Measurements from ENCODE around the gene ATXN7. TPM values are rescaled to one million over a fixed set of nuclear protein-coding genes. Genes with fewer than 3 reads are reported as not detected.

ATXN7 gene
- polyA plus RNA-seq, 1 experiment: 10.7 TPM

DNA sequence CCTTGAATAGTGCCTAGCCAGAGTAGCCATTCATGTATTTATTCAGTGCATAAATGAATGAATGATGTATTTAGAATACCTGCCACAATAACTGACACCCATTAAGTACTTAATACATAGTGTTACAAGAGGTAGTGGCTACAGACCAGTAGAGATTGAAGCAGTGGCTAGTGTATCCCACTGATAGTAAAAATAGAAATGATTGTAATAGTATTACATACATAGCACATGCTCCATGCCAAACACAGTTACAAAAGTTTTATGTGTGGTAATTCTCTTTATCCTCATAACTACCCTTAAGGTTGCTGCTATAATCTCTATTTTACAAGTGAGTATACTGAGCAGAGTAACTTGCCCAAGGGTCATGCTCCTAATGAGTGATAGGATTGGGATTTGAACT lies 78.9 kb downstream of the ATXN7 start:
- Histone ChIP-seq H3K27ac (ENCODE audit: low read depth, low read length) (no peak overlapping the region), H3K9me3 (ENCODE audit: control insufficient read depth, insufficient read depth, low read length) (peaks cover 3% of the 10 kb centered on the region; the same call in 1 of the 2 replicates), H3K4me3 (ENCODE audit: low read depth, low read length) (no peak overlapping the region), H3K27me3 (ENCODE audit: control insufficient read depth, insufficient read depth, low read length) (no peaks in the 10 kb centered on the region)
- DNase-seq (ENCODE audit: low read depth, low spot score): no peak
- POLR2A ChIA-PET: no interaction called here
- CTCF ChIA-PET: interaction anchor here (0.9 kb wide), 1 partner anchor 18 kb away, joined by 5 read pairs; no protein-coding TSS in a partner anchor
- TF ChIP-seq, protein P1, sequence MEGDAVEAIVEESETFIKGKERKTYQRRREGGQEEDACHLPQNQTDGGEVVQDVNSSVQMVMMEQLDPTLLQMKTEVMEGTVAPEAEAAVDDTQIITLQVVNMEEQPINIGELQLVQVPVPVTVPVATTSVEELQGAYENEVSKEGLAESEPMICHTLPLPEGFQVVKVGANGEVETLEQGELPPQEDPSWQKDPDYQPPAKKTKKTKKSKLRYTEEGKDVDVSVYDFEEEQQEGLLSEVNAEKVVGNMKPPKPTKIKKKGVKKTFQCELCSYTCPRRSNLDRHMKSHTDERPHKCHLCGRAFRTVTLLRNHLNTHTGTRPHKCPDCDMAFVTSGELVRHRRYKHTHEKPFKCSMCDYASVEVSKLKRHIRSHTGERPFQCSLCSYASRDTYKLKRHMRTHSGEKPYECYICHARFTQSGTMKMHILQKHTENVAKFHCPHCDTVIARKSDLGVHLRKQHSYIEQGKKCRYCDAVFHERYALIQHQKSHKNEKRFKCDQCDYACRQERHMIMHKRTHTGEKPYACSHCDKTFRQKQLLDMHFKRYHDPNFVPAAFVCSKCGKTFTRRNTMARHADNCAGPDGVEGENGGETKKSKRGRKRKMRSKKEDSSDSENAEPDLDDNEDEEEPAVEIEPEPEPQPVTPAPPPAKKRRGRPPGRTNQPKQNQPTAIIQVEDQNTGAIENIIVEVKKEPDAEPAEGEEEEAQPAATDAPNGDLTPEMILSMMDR (IDR thresholded peaks at IDR 0.05; ENCODE audit: low read depth, low read length): no peak

DNA sequence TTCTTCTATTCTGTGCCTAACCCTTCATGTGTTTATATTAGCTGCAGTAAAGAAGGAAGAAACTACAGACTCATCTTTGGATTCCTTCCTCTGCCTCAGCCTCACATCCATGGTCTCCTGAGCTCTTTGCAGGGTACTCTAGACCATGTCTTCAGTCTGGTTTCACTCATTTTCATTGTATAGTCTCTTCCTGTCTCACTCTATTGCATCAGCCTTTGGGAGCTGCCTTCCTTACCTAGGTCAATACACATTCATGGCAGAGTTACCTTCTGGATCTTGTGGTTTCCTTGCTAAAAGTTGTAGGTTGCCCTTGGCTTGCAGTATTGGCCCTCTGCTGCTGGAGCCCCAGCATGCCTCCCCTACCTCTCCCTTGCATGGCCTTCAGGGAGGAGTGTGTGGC lies 80.0 kb downstream of the ATXN7 start:
- no peak for DNase-seq (ENCODE audit: low read depth, low spot score)
- Histone ChIP-seq H3K4me3 (ENCODE audit: low read depth, low read length) (no peak overlapping the region), H3K9me3 (ENCODE audit: control insufficient read depth, insufficient read depth, low read length) (peaks cover 3% of the 10 kb centered on the region; the same call in 1 of the 2 replicates), H3K27ac (ENCODE audit: low read depth, low read length) (no peak overlapping the region), H3K27me3 (ENCODE audit: control insufficient read depth, insufficient read depth, low read length) (no peaks in the 10 kb centered on the region)
- CTCF ChIA-PET: interaction anchor here (1.3 kb wide), 1 partner anchor 18 kb away, joined by 4 read pairs; no protein-coding TSS in a partner anchor
- POLR2A ChIA-PET: no interaction called here
- TF ChIP-seq, protein P1 (IDR thresholded peaks at IDR 0.05; ENCODE audit: low read depth, low read length): no peak

DNA sequence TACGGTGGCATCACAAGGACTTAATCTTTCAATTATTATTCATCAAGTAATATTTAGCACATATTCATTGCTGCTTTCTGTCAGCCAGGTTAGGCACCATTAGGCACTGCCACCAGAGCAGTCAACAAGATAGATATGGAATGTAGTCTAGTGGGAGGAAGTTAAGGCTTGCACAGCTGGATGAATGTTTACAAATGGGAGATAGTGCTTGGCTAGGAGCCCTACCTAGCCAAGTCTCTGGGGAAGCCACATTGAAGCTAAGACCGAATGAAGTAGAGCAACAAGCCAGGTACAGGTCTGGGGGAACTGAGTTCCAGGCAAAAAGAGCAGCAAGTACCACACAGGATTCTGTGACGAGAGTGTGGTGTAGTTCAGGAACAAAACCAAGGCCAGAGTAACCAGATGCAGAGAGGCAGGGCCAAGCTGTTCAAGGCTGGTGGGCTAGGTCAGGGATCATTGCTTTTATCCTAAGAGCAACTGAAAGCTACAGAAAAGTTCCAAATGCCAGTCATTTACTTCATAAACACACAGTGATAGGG lies 82.0 kb downstream of the ATXN7 start:
- no peaks in the 10 kb centered on the region for H3K9me3 ChIP-seq (ENCODE audit: control insufficient read depth, insufficient read depth, low read length)
- no peak overlapping the region for H3K4me3 ChIP-seq (ENCODE audit: low read depth, low read length)
- POLR2A ChIA-PET: interaction anchor here (0.6 kb wide), 1 partner anchor 244 kb away, joined by 3 read pairs; no protein-coding TSS in a partner anchor
- no peaks in the 10 kb centered on the region for H3K27me3 ChIP-seq (ENCODE audit: control insufficient read depth, insufficient read depth, low read length)
- TF ChIP-seq, protein P1 (IDR thresholded peaks at IDR 0.05; ENCODE audit: low read depth, low read length): no peak
- no peak for DNase-seq (ENCODE audit: low read depth, low spot score)
- H3K27ac ChIP-seq (ENCODE audit: low read depth, low read length): no peak overlapping the region
- CTCF ChIA-PET: no interaction called here

DNA sequence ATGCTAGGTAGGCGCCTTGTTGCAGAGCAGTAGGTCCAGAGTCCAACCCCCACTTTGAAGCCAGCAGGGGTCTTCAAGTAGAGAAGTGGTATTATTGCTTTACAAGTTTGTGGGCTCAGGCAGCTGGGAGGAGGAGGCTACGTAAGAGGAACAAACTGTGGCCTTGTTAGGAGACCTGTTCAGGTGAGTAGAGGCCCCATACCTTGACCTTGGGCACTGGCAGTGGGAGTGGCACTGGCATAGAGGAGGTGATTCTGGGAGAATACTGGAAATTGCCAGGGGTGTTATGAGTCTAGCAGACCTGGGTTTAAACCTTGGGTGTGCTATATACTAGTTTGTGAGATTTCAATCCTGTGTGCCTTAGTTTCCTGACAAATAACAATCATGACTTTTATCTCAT lies 83.1 kb downstream of the ATXN7 start:
- ChIA-PET CTCF (no interaction called here), POLR2A (interaction anchor here (0.6 to 0.7 kb wide), 2 partner anchors 10 to 84 kb away, joined by 3 to 4 read pairs; no protein-coding TSS in a partner anchor)
- H3K9me3 ChIP-seq (ENCODE audit: control insufficient read depth, insufficient read depth, low read length): no peaks in the 10 kb centered on the region
- TF ChIP-seq, protein P1 (IDR thresholded peaks at IDR 0.05; ENCODE audit: low read depth, low read length): no peak
- H3K27me3 ChIP-seq (ENCODE audit: control insufficient read depth, insufficient read depth, low read length): no peaks in the 10 kb centered on the region
- no peak overlapping the region for H3K4me3 ChIP-seq (ENCODE audit: low read depth, low read length)
- DNase-seq (ENCODE audit: low read depth, low spot score): no peak
- H3K27ac ChIP-seq (ENCODE audit: low read depth, low read length): no peak overlapping the region

DNA sequence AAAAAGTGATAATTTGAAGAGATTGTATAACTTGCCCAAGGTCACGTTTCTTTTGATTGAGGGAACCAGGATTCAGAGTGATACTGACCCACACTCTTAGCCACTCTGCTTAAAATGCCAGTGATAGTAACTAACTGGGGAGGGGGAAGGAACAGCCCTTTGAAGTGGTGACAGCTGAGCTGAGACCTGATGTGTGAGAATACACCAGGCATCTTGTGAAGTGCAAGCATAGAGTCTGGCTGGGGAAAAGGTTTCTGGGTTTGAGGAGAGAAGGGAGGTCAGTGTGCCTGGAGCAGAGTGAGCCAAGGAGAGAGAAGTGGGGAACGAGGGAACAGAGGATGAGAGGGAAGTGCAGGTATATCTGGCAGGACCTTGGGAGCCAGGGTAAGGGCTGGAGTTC lies 83.9 kb downstream of the ATXN7 start:
- H3K9me3 ChIP-seq (ENCODE audit: control insufficient read depth, insufficient read depth, low read length): no peaks in the 10 kb centered on the region
- ChIA-PET CTCF (no interaction called here), POLR2A (no interaction called here)
- TF ChIP-seq, protein P1 (IDR thresholded peaks at IDR 0.05; ENCODE audit: low read depth, low read length): no peak
- no peak overlapping the region for H3K4me3 ChIP-seq (ENCODE audit: low read depth, low read length)
- H3K27ac ChIP-seq (ENCODE audit: low read depth, low read length): no peak overlapping the region
- DNase-seq (ENCODE audit: low read depth, low spot score): no peak
- H3K27me3 ChIP-seq (ENCODE audit: control insufficient read depth, insufficient read depth, low read length): no peaks in the 10 kb centered on the region

Data from AG04450 (cell line).